ENCODE results near the gene MAPKAP1.

DNA sequence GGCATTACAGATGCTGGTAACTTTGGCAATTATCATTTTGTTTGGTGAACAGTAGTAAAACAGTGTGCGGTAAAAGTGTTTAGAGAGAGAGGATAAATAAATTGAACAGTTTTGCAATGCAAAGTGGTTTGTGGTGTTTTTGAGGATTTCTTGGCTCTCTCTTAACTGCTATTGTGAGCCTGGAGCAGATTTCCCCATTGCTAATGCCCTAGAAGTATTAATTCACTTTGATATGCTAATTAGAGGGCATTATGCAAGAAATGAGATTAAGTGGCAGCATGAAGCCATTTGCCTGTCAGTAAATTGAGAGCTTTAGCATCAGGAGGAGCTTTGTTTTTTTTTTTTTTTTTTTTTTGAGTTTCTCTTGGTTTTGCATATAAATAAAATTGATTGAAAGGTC, 48.3 kb upstream of the MAPKAP1 start:
- TF ChIP-seq ZNF384 (IDR thresholded peaks at IDR 0.05) (peak; percentile 73), FOXA1 (IDR thresholded peaks at IDR 0.05) (no peak), TARDBP (IDR thresholded peaks at IDR 0.05) (no peak), SP1 (IDR thresholded peaks at IDR 0.05) (no peak), ELF4 (IDR thresholded peaks at IDR 0.05) (no peak), BHLHE40 (IDR thresholded peaks at IDR 0.05; ENCODE audit: borderline replicate concordance) (no peak), HDGF (IDR thresholded peaks at IDR 0.05; ENCODE audit: borderline replicate concordance) (no peak), ARNT (IDR thresholded peaks at IDR 0.05) (no peak), SUZ12 (IDR thresholded peaks at IDR 0.05) (no peak), FOXK2 (IDR thresholded peaks at IDR 0.05) (no peak), CTBP1 (IDR thresholded peaks at IDR 0.05; ENCODE audit: borderline replicate concordance) (no peak)

Measured in HEK293T (cell line).